HCT116 (cell line): ENCODE data around the gene DPM2.

ENCODE experiments used
- EZH2 ChIP-seq: fragments of 200-600 bp; sonication (generic); IDR thresholded peaks from 2 replicates; pipeline ENCODE4 v1.6.1; 2017; ENCODE audit warnings: antibody characterized with exemption, mixed run types
- EZH2phosphoT487 ChIP-seq: fragments of 200-600 bp; IDR thresholded peaks from 2 replicates; pipeline ENCODE4 v1.6.1; 2018; ENCODE audit warnings: antibody characterized with exemption, borderline replicate concordance
- POLR2A ChIP-seq: IDR thresholded peaks from 2 replicates; pipeline ENCODE4 v1.7.0; 2011; ENCODE audit warnings: borderline replicate concordance; ENCODE audit not compliant: insufficient read depth, insufficient read length; ENCODE audit errors: extremely low read depth
- POLR2AphosphoS5 ChIP-seq: IDR thresholded peaks from 2 replicates; pipeline ENCODE4 v1.6.1; 2011; ENCODE audit warnings: mild to moderate bottlenecking, low read depth, low read length, moderate library complexity
- SP1 ChIP-seq: IDR thresholded peaks from 2 replicates; pipeline ENCODE4 v1.6.1; 2012; ENCODE audit warnings: low read depth
- TCF7L2 ChIP-seq: IDR thresholded peaks from 2 replicates; pipeline ENCODE4 v1.7.0; 2011; ENCODE audit warnings: borderline replicate concordance, inconsistent platforms; ENCODE audit not compliant: insufficient read depth, insufficient read length; ENCODE audit errors: extremely low read depth
- YY1 ChIP-seq: IDR thresholded peaks from 2 replicates; pipeline ENCODE4 v1.6.1; 2011; ENCODE audit warnings: low read length, low read depth, moderate library complexity, mild to moderate bottlenecking; ENCODE audit not compliant: insufficient replicate concordance; ENCODE audit errors: extremely low read depth
- ZNF274 ChIP-seq: fragments of 200-500 bp; sonication (Bioruptor generic); IDR thresholded peaks from 2 replicates; pipeline ENCODE4 v1.6.1; 2014; ENCODE audit warnings: mild to moderate bottlenecking, low read depth, low read length, inconsistent platforms
- TF ChIP-seq, protein P1 (sequence below), 3 experiments: fragments of 200-600 bp in 1 of 3; sonication (generic) in 1 of 3; IDR thresholded peaks in 2 of 3; conservative IDR thresholded peaks in 1 of 3; 2 replicates each; pipeline ENCODE4 v1.5.1; 2012 to 2017; ENCODE audit warnings: low read depth in 2 of 3, low read length in 2 of 3, antibody characterized with exemption in 1 of 3, borderline replicate concordance in 1 of 3, control low read depth in 1 of 3, mild to moderate bottlenecking in 1 of 3, mixed read lengths in 1 of 3, mixed run types in 1 of 3, moderate library complexity in 1 of 3; ENCODE audit not compliant: insufficient read depth in 1 of 3
- TF ChIP-seq, protein P2 (sequence below): IDR thresholded peaks from 2 replicates; pipeline ENCODE4 v1.6.1; 2012; ENCODE audit warnings: low read depth
- TF ChIP-seq, protein P3 (sequence below): IDR thresholded peaks from 2 replicates; pipeline ENCODE4 v1.6.1; 2012
- TF ChIP-seq, protein P4 (sequence below): IDR thresholded peaks from 2 replicates; pipeline ENCODE4 v1.6.1; 2012

DNA sequence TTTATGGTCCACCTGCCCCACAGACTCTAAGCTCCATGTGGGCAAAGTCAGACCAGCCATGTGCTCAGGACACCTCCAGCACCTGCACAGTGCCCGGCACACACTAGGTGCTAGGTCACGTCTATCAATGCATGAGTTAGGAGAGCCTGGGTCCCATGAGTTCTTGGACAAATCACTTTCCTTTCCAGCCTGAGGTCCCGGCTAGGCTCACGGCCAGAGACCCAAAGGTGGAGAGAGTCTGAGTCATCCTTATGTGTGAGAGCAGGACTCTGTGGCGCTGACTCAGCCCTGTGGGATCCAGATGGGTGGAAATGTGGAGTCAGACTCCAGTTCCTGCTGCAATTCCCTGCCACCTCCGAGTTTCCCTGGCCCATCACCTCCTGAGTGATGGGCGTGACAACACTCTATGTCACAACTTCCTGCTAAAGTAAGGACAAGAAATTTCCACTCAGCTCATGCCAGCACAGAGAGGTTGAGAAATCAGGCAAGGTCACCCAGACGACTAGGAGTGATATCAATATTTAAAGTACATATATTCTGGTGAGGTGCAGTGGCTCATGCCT, 18.3 kb downstream of the DPM2 start:
- TF ChIP-seq, protein P1, sequence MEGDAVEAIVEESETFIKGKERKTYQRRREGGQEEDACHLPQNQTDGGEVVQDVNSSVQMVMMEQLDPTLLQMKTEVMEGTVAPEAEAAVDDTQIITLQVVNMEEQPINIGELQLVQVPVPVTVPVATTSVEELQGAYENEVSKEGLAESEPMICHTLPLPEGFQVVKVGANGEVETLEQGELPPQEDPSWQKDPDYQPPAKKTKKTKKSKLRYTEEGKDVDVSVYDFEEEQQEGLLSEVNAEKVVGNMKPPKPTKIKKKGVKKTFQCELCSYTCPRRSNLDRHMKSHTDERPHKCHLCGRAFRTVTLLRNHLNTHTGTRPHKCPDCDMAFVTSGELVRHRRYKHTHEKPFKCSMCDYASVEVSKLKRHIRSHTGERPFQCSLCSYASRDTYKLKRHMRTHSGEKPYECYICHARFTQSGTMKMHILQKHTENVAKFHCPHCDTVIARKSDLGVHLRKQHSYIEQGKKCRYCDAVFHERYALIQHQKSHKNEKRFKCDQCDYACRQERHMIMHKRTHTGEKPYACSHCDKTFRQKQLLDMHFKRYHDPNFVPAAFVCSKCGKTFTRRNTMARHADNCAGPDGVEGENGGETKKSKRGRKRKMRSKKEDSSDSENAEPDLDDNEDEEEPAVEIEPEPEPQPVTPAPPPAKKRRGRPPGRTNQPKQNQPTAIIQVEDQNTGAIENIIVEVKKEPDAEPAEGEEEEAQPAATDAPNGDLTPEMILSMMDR (IDR thresholded peaks at IDR 0.05 in 2 of 3, conservative IDR thresholded peaks at IDR 0.05 in 1 of 3; ENCODE audit: borderline replicate concordance in 1 of 3, insufficient read depth in 1 of 3, low read depth in 2 of 3, low read length in 2 of 3), result no peak
- TF ChIP-seq POLR2A, result no peak
- TF ChIP-seq, protein P2, sequence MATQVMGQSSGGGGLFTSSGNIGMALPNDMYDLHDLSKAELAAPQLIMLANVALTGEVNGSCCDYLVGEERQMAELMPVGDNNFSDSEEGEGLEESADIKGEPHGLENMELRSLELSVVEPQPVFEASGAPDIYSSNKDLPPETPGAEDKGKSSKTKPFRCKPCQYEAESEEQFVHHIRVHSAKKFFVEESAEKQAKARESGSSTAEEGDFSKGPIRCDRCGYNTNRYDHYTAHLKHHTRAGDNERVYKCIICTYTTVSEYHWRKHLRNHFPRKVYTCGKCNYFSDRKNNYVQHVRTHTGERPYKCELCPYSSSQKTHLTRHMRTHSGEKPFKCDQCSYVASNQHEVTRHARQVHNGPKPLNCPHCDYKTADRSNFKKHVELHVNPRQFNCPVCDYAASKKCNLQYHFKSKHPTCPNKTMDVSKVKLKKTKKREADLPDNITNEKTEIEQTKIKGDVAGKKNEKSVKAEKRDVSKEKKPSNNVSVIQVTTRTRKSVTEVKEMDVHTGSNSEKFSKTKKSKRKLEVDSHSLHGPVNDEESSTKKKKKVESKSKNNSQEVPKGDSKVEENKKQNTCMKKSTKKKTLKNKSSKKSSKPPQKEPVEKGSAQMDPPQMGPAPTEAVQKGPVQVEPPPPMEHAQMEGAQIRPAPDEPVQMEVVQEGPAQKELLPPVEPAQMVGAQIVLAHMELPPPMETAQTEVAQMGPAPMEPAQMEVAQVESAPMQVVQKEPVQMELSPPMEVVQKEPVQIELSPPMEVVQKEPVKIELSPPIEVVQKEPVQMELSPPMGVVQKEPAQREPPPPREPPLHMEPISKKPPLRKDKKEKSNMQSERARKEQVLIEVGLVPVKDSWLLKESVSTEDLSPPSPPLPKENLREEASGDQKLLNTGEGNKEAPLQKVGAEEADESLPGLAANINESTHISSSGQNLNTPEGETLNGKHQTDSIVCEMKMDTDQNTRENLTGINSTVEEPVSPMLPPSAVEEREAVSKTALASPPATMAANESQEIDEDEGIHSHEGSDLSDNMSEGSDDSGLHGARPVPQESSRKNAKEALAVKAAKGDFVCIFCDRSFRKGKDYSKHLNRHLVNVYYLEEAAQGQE, result no peak
- no peak for TF ChIP-seq EZH2
- TF ChIP-seq SP1, result no peak
- TF ChIP-seq, protein P3, sequence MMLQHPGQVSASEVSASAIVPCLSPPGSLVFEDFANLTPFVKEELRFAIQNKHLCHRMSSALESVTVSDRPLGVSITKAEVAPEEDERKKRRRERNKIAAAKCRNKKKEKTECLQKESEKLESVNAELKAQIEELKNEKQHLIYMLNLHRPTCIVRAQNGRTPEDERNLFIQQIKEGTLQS, result no peak
- TF ChIP-seq TCF7L2, result peak; percentile 58
- TF ChIP-seq, protein P4, sequence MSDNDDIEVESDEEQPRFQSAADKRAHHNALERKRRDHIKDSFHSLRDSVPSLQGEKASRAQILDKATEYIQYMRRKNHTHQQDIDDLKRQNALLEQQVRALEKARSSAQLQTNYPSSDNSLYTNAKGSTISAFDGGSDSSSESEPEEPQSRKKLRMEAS, result no peak
- no peak for TF ChIP-seq ZNF274
- TF ChIP-seq EZH2phosphoT487, result no peak
- TF ChIP-seq YY1, result no peak
- peak; percentile 70; the same call in 1 of the 2 replicates for TF ChIP-seq POLR2AphosphoS5
